T47D (cell line): ENCODE measurements around the gene C19orf67.
A peak's percentile ranks its signal among the peaks of the same experiment; 100 is the strongest.

ENCODE experiments used
- DNase-seq, 2 experiments: peaks; one replicate each; pipeline versions ENCODE4 v3.0.0 to v3.0.0-alpha.2; 2011 to 2012; ENCODE audit warnings: low read depth in 1 of 2, low spot score in 1 of 2
- JUND ChIP-seq: IDR thresholded peaks from 2 replicates; pipeline ENCODE4 v1.6.1; 2012; ENCODE audit warnings: low read depth
- in situ Hi-C: cut with HindIII; loops from 2 replicates; pipeline ENCODE4 v1.10.0; 2016; ENCODE audit warnings: low sequenced_read_pairs, low pct_unique_long_range_greater_than_20kb

C19orf67 gene

DNA sequence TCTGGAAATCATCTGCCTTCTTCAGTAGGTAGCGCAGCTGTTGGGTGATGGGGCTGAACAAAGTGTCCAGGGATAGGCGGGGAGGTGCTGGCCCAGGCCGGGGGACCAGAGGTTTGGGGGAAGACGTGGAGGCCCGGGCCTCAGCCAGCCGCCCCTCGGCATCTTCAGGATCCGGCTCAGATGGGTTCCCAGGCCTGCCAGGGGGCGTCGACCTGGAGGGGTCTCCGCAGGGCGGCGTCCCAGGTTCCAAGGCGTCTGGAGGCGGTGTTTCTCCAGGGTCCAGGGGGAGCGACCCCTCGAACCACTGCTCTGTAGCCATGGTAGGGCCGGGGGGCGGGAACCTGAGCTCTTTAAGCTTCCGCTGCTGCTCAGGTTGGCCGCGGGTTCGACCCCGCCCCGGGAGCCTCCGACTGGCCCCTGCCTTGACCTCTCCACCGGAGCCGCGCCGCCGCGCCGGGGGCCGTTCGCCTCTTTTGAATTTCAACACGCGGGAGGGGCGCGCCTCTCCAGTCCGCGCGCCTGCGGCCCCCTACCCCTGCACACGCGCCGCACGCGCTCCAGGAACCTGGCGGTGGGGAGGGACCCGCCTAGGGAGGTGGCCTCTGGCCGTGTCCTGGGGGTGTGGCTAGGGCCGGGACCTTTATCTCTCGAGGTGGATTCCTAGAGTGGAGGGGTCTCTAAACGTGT is at the start of gene C19orf67:
Gene C19orf67 (minus strand): TSS at position 475 of the 687 bp plus-strand sequence. CDS start 156 bp downstream, at position 319.
- in situ Hi-C loops: no loop called here
- TF ChIP-seq JUND: no peak
- DNase-seq: no peak

GRCh38 chr19:14135355-14135754 is 49.8 kb upstream of the C19orf67 start:
- DNase-seq: no peak
- no peak for TF ChIP-seq JUND
- in situ Hi-C loops: no loop called here

- no peak for TF ChIP-seq JUND
- DNase-seq: no peak
- in situ Hi-C loops: no loop called here
Observed at GRCh38 chr19:14127929-14128509, 42.4 kb upstream of the C19orf67 start.

DNA sequence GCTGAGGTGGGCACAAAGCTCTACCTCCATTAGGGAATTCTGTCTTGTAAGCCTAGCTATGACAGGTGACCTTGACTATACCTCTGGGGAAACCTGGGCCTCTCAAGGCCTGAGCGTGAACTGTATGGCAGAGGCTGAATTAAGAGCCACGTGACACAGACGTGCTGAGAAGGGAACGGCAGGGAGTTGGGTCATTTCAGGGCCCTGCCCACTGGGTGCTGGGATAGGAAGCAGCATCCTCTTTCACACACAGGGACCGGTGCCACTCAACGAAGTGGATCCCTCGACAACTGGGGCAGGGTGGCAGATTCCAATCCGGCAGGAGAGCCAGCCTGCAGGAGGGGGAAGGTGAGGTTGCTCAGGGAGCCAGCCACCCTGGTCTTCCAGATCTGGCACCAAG is 41.6 kb upstream of the C19orf67 start:
- no peak for DNase-seq
- in situ Hi-C loops: no loop called here
- no peak for TF ChIP-seq JUND

GRCh38 chr19:14122924-14123323 is 37.3 kb upstream of the C19orf67 start:
- DNase-seq: no peak
- in situ Hi-C loops: no loop called here
- no peak for TF ChIP-seq JUND

- TF ChIP-seq JUND: no peak
- DNase-seq: no peak
- in situ Hi-C loops: no loop called here
Observed at GRCh38 chr19:14120497-14120780, 34.9 kb upstream of the C19orf67 start.

DNA sequence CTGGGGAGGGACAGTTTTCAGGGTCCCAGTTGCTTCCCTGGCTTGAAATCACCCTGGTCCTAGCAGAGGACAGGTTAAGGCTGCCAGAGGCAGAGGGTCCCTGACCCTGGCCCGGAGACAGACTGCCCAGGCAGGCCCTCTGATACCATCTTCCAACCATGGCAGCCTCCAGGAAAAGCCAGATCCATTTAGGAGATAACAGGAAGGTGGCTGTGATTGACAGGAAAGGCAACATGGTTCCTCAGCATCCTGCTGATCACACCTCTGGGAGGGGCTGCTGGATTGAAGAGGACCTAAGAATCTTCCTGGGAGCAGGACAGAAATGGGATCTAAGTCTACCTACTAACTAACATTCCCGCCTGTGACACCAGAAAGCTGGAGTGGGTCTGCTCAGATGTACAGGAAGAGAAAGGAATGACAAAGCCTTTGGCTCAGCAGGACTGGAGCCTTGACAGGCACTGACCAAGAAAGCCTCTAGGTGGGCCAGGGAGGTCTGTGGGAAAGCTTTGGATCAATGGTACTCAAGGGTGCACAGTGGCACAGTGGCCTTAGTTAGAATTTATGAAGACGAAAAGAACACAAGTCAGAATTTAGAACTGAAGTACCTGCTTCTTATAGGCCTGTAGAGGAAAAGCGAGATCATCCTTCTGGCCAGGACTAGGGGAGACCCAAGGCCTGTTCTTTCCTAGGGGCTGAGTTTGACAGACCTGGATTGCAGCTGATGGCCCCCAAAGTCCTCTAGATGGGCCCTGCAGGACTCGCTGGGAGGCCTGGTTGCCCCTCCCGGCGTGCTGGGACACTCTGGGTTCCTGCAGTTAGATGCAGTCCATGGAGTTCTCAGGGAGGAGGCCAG is 34.3 kb upstream of the C19orf67 start:
- no peak for TF ChIP-seq JUND
- no peak for DNase-seq
- in situ Hi-C loops: no loop called here

GRCh38 chr19:14119146-14119545 is 33.6 kb upstream of the C19orf67 start:
- no peak for DNase-seq
- TF ChIP-seq JUND: no peak
- in situ Hi-C loops: no loop called here

- in situ Hi-C loops: no loop called here
- peak in 1 of 2 experiments; percentile 40 for DNase-seq
- no peak for TF ChIP-seq JUND
Observed at GRCh38 chr19:14118165-14119051, 32.8 kb upstream of the C19orf67 start.

DNA sequence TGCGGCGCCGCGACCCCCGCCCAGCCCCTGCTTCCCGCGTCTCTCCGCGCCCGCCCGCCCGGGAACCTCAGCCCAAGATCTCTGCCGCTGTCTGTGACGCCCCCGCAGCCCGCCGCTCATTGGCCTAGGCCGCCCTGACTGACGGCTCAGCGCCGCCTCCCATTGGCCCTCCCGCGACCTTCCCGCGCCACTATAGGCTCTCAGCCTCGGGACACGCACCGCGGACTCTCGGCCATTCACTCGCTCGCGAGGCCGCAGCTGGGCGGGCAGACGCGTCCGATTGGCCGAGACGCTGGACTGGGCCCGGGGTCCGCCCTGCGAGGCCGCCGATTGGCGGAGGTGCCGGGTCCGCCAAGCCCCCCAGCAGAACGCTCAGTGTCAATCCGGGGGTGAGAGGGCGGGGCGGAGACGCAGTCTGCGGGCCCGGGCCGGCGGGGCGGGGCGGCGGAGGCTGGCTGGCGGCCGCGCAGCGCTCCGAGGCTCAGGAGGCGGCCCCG is 32.1 kb upstream of the C19orf67 start, which contains the start of gene PRKACA:
Gene PRKACA (minus strand): TSS at position 95 of the 497 bp plus-strand sequence. CDS start 215 bp downstream, outside the sequence.
- peak; percentile 95 to 98 for DNase-seq
- in situ Hi-C loops: no loop called here
- no peak for TF ChIP-seq JUND

DNA sequence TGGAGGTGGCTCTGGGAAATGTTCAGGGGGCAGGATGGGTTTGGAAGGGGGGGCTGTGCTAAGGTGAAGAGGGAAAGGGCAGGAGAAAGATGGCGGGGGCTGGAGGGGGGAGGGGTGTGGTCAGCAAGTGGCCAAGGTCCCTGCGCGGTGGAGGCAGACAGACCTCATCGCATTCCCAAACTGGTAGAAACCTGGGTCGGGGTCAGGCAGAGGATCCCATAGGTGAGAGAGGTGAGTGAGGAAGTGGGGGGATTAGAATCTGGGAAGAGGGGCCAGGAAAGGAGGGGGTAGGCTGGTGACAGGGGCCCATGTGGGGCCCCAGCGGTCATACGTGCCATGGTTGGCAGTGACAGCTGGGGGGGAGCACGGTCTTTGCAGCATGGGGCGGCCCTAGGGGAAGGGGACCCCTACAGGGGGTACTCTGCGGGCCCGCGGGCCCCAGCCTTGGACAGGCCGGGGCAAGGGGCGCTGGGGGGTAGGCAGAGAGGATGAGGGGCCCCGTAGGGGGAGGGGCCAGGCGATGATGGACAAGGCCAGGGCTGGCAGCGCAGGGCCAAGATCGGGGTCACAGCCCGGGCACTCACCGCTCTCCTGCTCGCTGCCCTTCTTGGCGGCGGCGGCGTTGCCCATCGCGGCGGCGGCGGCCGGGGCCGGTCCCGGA is 31.5 kb upstream of the C19orf67 start:
- no peak for TF ChIP-seq JUND
- in situ Hi-C loops: no loop called here
- no peak for DNase-seq
